Endodermal cell (in vitro differentiated cells): ENCODE measurements around the gene RFESD. TPM values are rescaled to one million over a fixed set of nuclear protein-coding genes. Genes with fewer than 3 reads are reported as not detected.
A peak's percentile ranks its signal among the peaks of the same experiment; 100 is the strongest.

ENCODE experiments used
- DNase-seq: peaks from one replicate; pipeline ENCODE4 v3.0.0-alpha.2; 2017
- H3K27ac ChIP-seq: 2 replicates; pipeline ENCODE4 v1.5.1; 2013; ENCODE audit warnings: mild to moderate bottlenecking, low read depth, low read length, moderate library complexity
- H3K27me3 ChIP-seq: 2 replicates; pipeline ENCODE4 v1.6.1; 2013; ENCODE audit warnings: mild to moderate bottlenecking, low read length, moderate library complexity; ENCODE audit not compliant: insufficient read depth, control insufficient read depth, poor library complexity, severe bottlenecking
- H3K36me3 ChIP-seq: 2 replicates; pipeline ENCODE4 v1.7.0; 2013; ENCODE audit warnings: mild to moderate bottlenecking, low read length, moderate library complexity; ENCODE audit not compliant: control insufficient read depth, insufficient read depth
- H3K4me1 ChIP-seq: one replicate; pipeline ENCODE4 v1.7.0; 2013; ENCODE audit warnings: low read length; ENCODE audit not compliant: control insufficient read depth, insufficient read depth
- H3K4me3 ChIP-seq: 2 replicates; pipeline ENCODE4 v1.5.1; 2013; ENCODE audit warnings: mild to moderate bottlenecking, low read length, moderate library complexity
- H3K9ac ChIP-seq: 2 replicates; pipeline ENCODE4 v1.6.1; 2013; ENCODE audit warnings: mild to moderate bottlenecking, low read length, moderate library complexity; ENCODE audit not compliant: poor library complexity, severe bottlenecking; ENCODE audit errors: extremely low read depth
- H3K9me3 ChIP-seq: 2 replicates; pipeline ENCODE4 v1.6.1; 2013; ENCODE audit warnings: mild to moderate bottlenecking, low read length, moderate library complexity; ENCODE audit not compliant: control insufficient read depth
- H3K27ac Mint-ChIP-seq: 2 replicates; pipeline ENCODE4 v1.8.0; 2020; ENCODE audit warnings: mixed read lengths
- H3K27me3 Mint-ChIP-seq: 2 replicates; pipeline ENCODE4 v1.8.0; 2021; ENCODE audit warnings: mild to moderate bottlenecking, mixed read lengths; ENCODE audit not compliant: insufficient read depth
- H3K36me3 Mint-ChIP-seq: 2 replicates; pipeline ENCODE4 v1.8.0; 2020; ENCODE audit warnings: low read depth, mixed read lengths
- H3K4me1 Mint-ChIP-seq: 2 replicates; pipeline ENCODE4 v1.8.0; 2020; ENCODE audit warnings: mixed read lengths
- H3K4me3 Mint-ChIP-seq: 2 replicates; pipeline ENCODE4 v1.8.0; 2020; ENCODE audit warnings: mild to moderate bottlenecking, moderate library complexity, mixed read lengths
- H3K9me3 Mint-ChIP-seq: 2 replicates; pipeline ENCODE4 v1.8.0; 2020; ENCODE audit warnings: mild to moderate bottlenecking, mixed read lengths
- WGBS, 2 experiments: methylation state at CpG; one replicate each; pipeline versions ENCODE4 v1.1.5 to v1.1.7; 2013; ENCODE audit warnings: missing lambda C conversion rate in 2 of 2, mixed read lengths in 1 of 2; ENCODE audit not compliant: insufficient coverage in 1 of 2, insufficient read length in 1 of 2; 5-methylcytosine and 5-hydroxymethylcytosine counted together
- total RNA-seq, 2 donors: library from RNA; stranded (reverse); fragmentation: NEBNext Ultra II Directional in 1 of 2; extraction: Animal tissue kit (Norgen Biotek cat#: 25700) in 1 of 2; gene quantifications; 2 replicates in 1 of 2; 3 replicates in 1 of 2; pipeline ENCODE4 v1.2.1, GENCODE V29; 2021
- TF ChIP-seq, protein P1 (sequence below): fragments of 200-600 bp; sonication (generic); conservative IDR thresholded peaks from 2 replicates; pipeline ENCODE4 v1.5.0; 2021; ENCODE audit warnings: antibody characterized with exemption, mild to moderate bottlenecking

The RFESD gene
- total RNA-seq, 2 donors from 2014 or later, result 7.1 to 13.7 TPM

DNA sequence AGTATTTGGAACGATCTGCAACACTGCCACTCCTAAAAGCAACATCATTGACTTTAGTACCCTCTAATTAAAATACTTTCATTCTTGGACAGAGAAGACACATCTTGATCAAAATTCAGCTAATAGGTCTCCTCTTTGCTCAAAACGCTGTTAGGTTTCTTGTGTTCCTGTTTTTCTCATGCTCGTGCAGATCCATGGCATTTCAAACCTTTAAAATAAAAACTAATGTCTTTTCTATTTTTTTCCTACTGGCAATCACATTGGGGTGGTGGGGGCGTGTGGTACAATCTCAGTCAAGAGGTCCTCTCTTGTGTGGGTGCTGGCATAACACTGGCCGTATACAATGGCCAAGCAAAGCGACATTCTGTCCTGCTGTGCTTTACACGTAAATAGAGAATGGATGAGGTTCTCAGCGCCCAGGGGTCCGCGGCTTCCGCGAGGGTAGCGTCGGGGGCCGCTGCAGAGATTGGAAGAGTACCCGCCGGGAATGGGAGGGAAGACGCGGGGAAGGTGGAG is 27.0 kb upstream of the RFESD start:
- H3K27me3 ChIP-seq, result peaks cover 62% of the 10 kb centered on the region
- Mint-ChIP-seq H3K4me1 (peaks cover 5% of the 10 kb centered on the region), H3K27me3 (peaks cover 71% of the 10 kb centered on the region)

DNA sequence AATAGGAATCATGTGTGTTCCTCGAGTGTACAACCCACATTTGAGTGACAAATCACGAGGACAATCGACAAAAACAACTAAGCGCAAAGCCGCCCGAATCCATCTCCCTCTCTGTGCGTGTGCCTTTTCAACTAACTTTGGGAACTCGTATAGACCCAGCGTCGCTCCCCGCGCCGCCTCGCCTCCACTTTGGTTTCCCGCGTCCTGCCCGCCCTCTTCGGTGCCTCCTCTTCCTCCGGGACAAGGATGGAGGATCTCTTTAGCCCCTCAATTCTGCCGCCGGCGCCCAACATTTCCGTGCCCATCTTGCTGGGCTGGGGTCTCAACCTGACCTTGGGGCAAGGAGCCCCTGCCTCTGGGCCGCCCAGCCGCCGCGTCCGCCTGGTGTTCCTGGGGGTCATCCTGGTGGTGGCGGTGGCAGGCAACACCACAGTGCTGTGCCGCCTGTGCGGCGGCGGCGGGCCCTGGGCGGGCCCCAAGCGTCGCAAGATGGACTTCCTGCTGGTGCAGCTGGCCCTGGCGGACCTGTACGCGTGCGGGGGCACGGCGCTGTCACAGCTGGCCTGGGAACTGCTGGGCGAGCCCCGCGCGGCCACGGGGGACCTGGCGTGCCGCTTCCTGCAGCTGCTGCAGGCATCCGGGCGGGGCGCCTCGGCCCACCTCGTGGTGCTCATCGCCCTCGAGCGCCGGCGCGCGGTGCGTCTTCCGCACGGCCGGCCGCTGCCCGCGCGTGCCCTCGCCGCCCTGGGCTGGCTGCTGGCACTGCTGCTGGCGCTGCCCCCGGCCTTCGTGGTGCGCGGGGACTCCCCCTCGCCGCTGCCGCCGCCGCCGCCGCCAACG is 26.3 kb upstream of the RFESD start, which contains the start of gene GPR150:
Gene GPR150 (plus strand): TSS at position 58 of the 840 bp plus-strand sequence. CDS start 189 bp downstream, at position 247.
- Mint-ChIP-seq H3K4me1 (peaks cover 5% of the 10 kb centered on the region), H3K27ac (no peak within 1 kb of the TSS), H3K27me3 (peaks cover 67% of the 10 kb centered on the region), H3K36me3 (no peaks in the 10 kb centered on the region), H3K9me3 (no peaks in the 10 kb centered on the region), H3K4me3 (peak within 1 kb of the TSS; percentile 58)
- H3K9me3 ChIP-seq, result no peaks in the 10 kb centered on the region
- H3K36me3 ChIP-seq, result no peaks in the 10 kb centered on the region
- no peak within 1 kb of the TSS for H3K27ac ChIP-seq
- peak within 1 kb of the TSS; percentile 11 for H3K9ac ChIP-seq
- peak; percentile 85 for DNase-seq
- no peaks in the 10 kb centered on the region for H3K4me1 ChIP-seq
- 2 to 3% methylated on average over 47 to 85 of the region's 85 CpGs for WGBS, 2 experiments
- TF ChIP-seq, protein P1, sequence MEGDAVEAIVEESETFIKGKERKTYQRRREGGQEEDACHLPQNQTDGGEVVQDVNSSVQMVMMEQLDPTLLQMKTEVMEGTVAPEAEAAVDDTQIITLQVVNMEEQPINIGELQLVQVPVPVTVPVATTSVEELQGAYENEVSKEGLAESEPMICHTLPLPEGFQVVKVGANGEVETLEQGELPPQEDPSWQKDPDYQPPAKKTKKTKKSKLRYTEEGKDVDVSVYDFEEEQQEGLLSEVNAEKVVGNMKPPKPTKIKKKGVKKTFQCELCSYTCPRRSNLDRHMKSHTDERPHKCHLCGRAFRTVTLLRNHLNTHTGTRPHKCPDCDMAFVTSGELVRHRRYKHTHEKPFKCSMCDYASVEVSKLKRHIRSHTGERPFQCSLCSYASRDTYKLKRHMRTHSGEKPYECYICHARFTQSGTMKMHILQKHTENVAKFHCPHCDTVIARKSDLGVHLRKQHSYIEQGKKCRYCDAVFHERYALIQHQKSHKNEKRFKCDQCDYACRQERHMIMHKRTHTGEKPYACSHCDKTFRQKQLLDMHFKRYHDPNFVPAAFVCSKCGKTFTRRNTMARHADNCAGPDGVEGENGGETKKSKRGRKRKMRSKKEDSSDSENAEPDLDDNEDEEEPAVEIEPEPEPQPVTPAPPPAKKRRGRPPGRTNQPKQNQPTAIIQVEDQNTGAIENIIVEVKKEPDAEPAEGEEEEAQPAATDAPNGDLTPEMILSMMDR, result peak; percentile 32
- H3K4me3 ChIP-seq, result peak within 1 kb of the TSS; percentile 74
- H3K27me3 ChIP-seq, result peaks cover 66% of the 10 kb centered on the region

More for the DNA sequence above, 27.0 kb upstream of the RFESD start:
- no peaks in the 10 kb centered on the region for H3K36me3 ChIP-seq
- H3K4me3 Mint-ChIP-seq, result peak overlapping the region; percentile 58
- H3K4me1 ChIP-seq, result no peaks in the 10 kb centered on the region
- H3K9me3 ChIP-seq, result peaks cover 3% of the 10 kb centered on the region
- no peak overlapping the region for H3K9ac ChIP-seq
- no peaks in the 10 kb centered on the region for H3K36me3 Mint-ChIP-seq
- TF ChIP-seq, protein P1, result no peak
- H3K9me3 Mint-ChIP-seq, result peaks cover 5% of the 10 kb centered on the region
- no peak overlapping the region for H3K27ac Mint-ChIP-seq
- peak; percentile 51 for DNase-seq
- H3K27ac ChIP-seq, result no peak overlapping the region
- H3K4me3 ChIP-seq, result peak overlapping the region; percentile 74
- WGBS, 2 experiments, result 18 to 24% methylated on average over 18 to 19 of the region's 19 CpGs

DNA sequence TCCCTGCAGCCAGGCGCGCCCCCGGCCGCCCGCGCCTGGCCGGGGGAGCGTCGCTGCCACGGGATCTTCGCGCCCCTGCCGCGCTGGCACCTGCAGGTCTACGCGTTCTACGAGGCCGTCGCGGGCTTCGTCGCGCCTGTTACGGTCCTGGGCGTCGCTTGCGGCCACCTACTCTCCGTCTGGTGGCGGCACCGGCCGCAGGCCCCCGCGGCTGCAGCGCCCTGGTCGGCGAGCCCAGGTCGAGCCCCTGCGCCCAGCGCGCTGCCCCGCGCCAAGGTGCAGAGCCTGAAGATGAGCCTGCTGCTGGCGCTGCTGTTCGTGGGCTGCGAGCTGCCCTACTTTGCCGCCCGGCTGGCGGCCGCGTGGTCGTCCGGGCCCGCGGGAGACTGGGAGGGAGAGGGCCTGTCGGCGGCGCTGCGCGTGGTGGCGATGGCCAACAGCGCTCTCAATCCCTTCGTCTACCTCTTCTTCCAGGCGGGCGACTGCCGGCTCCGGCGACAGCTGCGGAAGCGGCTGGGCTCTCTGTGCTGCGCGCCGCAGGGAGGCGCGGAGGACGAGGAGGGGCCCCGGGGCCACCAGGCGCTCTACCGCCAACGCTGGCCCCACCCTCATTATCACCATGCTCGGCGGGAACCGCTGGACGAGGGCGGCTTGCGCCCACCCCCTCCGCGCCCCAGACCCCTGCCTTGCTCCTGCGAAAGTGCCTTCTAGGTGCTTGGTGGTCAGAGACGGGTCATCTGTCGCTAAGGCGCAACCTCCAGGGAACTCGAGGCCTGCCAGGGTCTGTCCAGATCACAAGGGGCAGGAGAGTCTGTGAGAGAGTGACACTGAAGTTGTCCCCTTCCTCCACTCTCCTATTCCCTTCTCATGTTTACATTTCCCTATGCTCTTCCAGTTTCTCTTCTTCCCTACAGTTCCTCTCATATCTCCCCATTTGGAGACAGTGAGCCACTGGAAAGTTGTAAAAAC is 25.4 kb upstream of the RFESD start:
- Histone ChIP-seq H3K27me3 (peaks cover 70% of the 10 kb centered on the region), H3K4me1 (no peaks in the 10 kb centered on the region), H3K4me3 (peak overlapping the region; percentile 73), H3K9ac (peak overlapping the region; percentile 11), H3K9me3 (no peaks in the 10 kb centered on the region), H3K27ac (no peak overlapping the region), H3K36me3 (no peaks in the 10 kb centered on the region)
- no peak overlapping the region for H3K27ac Mint-ChIP-seq
- peak; percentile 88 for DNase-seq
- H3K27me3 Mint-ChIP-seq, result peaks cover 67% of the 10 kb centered on the region
- no peaks in the 10 kb centered on the region for H3K9me3 Mint-ChIP-seq
- H3K36me3 Mint-ChIP-seq, result no peaks in the 10 kb centered on the region
- peaks cover 5% of the 10 kb centered on the region for H3K4me1 Mint-ChIP-seq
- TF ChIP-seq, protein P1, result peak; percentile 16
- peak overlapping the region; percentile 47 for H3K4me3 Mint-ChIP-seq
- WGBS, 2 experiments, result 3 to 5% methylated on average over 47 to 92 of the region's 92 CpGs
